ACHN (cell line): ENCODE results near the gene SAMD4A.
"Not testable (repeated sequence)": the region's sequence is repeated elsewhere in the genome, so short reads cannot be mapped to it uniquely, and the experiment has no call there.

Experiments
- DNase-seq: peaks from one replicate; pipeline ENCODE4 v3.0.0-alpha.2; 2015
- in situ Hi-C: cut with HindIII; loops from 2 replicates; pipeline ENCODE4 v1.10.0; 2017; ENCODE audit warnings: low sequenced_read_pairs, low pct_ligation_motif_present, low pct_unique_long_range_greater_than_20kb

SAMD4A gene

DNA sequence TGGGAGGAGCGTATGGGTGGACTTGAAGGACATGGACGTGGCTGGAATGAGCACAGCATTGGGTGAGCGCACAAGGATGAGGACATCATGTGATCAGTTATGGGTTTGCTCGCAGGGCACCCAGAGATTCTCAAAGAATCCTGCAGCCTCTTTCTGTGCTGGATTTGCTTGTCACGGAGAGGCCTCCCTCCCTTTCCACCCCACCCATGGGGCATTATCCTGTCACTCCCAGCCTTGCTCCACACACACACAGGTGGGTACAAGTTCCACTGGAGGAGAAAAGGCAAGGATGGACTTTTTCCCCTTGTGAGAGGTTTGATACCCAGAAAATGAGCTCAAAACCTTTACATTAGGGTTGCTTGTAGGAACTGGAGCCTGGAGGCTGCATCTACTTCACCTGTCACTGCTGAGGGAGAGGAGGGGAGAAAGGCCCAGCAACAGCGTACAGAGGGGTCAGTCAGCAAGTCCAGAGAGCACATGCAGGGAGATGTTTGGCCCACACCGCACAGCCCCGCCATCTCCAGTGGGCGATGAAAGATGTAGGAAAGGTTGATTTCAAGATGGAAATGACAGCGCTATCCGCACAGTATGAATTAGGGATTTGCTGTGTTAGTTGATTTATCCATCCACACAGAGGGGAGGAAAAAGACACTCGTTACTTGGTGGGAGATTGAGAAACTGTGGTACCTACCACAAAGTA, 223.0 kb downstream of the SAMD4A start:
- DNase-seq: no peak
- in situ Hi-C loops: no loop called here

DNA sequence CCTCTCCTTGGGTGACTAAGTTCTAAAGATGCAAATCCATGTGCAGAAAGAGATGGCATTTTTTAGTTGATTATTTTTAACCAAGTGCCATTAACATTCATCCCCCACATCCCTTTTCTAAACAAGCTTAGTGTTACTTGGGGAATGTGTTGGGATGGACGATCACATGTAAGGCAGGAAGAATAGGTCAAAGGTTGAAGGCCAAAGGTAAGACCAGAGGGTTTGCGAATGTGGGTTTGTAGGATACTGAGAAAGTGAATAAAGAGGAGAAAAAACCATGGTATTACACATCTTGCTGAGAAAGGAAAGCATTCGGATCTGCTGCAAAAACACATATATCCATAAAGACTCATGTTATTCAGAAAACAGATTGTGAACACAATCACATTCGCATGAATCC, 224.1 kb downstream of the SAMD4A start:
- DNase-seq: no peak

DNA sequence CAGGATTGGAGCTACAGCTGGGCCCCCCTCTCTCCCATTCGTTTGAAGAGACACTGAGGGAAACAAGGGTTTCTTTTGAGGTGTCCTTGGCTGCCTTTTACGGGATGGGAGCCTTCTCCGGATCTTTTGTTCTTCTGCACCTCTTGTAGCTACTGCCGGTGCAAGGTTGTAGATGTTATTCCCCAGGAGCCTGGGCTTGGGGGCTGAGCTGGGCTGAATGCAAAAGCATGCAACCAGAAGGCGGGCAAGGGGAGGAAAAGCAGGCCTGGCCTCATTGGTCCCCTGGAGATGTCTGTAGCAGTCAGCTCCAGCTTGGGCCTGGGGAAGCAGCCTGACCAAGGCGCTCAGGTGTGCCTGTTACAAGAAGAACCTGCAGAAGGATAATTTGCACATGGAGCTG, 225.4 kb downstream of the SAMD4A start:
- in situ Hi-C loops: no loop called here

More for the DNA sequence above, 224.1 kb downstream of the SAMD4A start:
- in situ Hi-C loops: no loop called here

DNA sequence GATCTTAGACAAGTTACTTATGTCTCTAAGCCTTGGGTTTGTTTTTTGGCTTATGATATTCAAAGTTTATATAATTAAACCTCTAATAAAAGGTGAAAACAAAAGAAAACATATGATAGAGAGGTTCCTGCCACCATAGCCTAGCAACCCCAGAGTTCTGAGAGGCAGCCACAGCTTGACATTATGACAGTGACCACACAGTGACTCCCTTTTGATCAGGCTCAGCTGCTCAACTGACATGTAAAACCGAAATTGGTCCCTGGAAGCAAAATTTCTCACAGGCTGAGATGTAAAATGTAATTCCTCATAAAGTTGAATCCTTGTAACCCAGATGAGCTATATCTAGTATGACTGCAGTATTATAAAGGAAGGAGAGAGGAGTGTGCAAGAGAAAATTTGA, 227.2 kb downstream of the SAMD4A start:
- DNase-seq: no peak
- in situ Hi-C loops: no loop called here

More for the DNA sequence above, 225.4 kb downstream of the SAMD4A start:
- no peak for DNase-seq

- no peak for DNase-seq
- in situ Hi-C loops: no loop called here
Measured at GRCh38 chr14:54794796-54795195, 227.9 kb downstream of the SAMD4A start.

GRCh38 chr14:54796961-54797360, 230.0 kb downstream of the SAMD4A start:
- DNase-seq: peak; percentile 43
- in situ Hi-C loops: no loop called here

GRCh38 chr14:54797556-54797955, 230.6 kb downstream of the SAMD4A start:
- in situ Hi-C loops: no loop called here
- no peak for DNase-seq

- in situ Hi-C loops: no loop called here
- DNase-seq: no peak
Measured at GRCh38 chr14:54797986-54798385, 231.1 kb downstream of the SAMD4A start.

- DNase-seq: no peak
- in situ Hi-C loops: no loop called here
Measured at GRCh38 chr14:54798465-54799124, 231.7 kb downstream of the SAMD4A start.

GRCh38 chr14:54801482-54801881, 234.6 kb downstream of the SAMD4A start:
- DNase-seq, in situ Hi-C loops: not testable (repeated sequence)

GRCh38 chr14:54803396-54803795, 236.5 kb downstream of the SAMD4A start:
- DNase-seq: no peak
- in situ Hi-C loops: no loop called here

DNA sequence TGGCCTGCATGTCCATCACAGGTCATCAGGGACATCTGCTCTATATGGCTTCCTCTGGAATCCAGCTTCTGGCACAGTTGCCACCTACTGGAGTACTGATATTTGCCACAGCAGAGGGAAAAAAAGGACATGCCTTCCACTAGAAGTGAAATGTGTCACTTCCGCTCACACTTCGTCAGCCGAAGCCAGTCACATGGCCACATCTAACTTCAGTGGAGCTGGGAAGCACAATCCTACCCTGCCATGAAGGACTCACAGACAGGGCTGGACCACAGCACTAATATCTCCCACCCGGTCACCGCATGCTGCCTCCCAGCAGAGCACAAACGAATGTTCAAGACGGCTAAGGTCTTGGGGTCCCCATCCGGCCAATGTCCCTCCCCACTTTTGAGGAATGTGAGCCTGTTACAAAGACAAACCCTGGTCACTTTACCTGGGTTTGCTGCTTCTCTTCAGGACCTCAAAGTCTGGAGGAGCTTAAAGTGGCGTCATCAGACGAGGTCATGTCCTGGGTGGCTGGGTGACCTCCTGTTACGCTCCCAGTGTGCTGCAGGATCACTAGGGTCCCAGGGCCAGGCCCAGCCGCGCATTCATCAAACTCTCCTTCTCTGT, 237.1 kb downstream of the SAMD4A start:
- in situ Hi-C loops: no loop called here
- DNase-seq: no peak

DNA sequence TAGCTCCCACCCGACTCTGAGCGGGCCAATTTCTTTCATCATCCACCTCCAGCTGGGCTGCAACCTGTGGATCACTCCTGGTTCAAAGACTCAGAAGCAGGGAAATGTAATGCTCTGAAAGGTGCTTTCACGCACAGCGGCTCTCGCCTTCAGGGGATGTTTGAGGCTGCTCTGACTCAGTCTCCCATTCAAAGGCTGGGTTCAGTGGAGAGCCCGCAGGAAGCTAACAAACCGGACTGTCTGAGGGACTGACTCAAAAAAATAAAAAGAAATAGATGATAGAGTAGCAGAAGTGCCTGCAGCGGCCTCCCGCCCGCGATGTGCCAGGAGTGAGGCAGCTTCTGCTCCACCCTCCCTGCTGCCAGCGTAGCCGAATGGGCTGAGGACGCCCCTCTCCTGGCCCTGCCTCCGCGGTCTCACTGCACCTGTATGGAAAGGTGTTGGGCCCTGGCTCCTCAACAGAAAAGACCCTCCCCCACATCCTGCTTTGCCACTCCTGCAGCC, 237.7 kb downstream of the SAMD4A start:
- in situ Hi-C loops: no loop called here
- DNase-seq: no peak

- DNase-seq: no peak
- in situ Hi-C loops: no loop called here
Measured at GRCh38 chr14:54805070-54805444, 238.1 kb downstream of the SAMD4A start.

DNA sequence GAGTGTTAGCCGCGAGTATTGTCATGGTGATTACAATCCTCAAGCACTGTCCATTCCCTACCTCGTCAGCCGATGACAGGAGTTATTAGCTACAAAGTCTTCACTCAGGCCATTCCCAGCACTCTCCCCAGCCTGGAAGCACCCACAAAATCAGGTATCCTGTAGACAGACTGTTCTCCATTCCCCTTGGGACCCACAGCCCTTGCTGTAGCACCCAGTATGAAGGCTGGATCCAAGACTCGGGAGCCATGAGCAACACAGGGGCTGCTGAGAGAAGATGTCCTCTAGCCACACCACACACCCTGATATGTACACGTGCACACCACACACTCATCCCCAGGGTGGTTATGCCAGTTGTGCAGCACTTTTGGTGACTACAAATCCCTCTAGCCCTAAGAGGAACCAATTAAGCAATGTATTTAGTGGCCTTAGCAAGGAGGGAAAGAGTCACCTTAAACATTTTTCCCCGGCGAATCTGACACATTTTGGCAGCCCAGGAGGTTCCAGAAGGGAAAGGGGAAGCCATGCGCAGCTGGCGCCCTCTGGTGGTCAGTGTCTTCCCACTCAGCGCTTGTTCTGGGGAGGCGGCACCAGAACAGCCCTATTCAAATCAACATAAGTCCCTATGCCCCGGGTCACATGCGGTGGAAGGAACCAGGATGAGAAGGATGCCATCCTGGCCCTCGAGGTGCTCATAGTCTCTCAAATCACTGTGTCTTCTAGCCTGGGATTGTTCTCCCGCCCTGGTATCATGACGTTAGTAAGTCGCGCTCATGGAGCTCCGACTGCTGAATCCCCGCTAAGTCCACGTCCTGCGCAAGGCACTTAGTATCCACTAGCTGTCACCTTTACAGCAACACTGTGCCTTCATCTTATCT, 238.8 kb downstream of the SAMD4A start:
- DNase-seq: peak; percentile 70
- in situ Hi-C loops: no loop called here

DNA sequence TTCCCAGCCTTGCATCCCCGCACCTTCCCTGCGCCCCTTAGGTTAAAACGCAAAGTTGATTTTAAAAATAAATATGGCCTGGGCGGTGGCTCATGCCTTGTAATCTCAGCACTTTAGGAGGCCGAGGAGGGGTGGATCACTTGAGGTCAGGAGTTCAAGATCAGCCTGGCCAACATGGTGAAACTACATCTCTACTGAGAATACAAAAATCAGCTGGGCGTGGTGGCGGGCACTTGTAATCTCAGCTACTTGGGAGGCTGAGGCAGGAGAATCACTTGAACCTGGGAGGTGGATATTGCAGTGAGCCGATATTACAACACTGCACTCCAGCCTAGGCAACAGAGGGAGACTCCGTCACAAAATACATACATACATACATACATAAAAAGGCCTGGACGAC, 239.7 kb downstream of the SAMD4A start:
- in situ Hi-C loops: no loop called here
- DNase-seq: no peak

GRCh38 chr14:54807428-54807827, 240.5 kb downstream of the SAMD4A start:
- no peak for DNase-seq
- in situ Hi-C loops: no loop called here

GRCh38 chr14:54807881-54808280, 241.0 kb downstream of the SAMD4A start:
- DNase-seq: no peak
- in situ Hi-C loops: no loop called here
